LNCaP clone FGC (cell line): ENCODE results near the gene SERGEF.

Source experiments
- DNase-seq: peaks from one replicate; pipeline ENCODE4 v3.0.0-alpha.2; 2011; ENCODE audit warnings: low read depth
- H3K4me3 ChIP-seq: 2 replicates; pipeline ENCODE4 v1.5.1; 2011; ENCODE audit warnings: mild to moderate bottlenecking, low read depth, low read length, control low read depth
- CTCF ChIP-seq: IDR thresholded peaks from 2 replicates; pipeline ENCODE4 v1.5.1; 2012; ENCODE audit warnings: mild to moderate bottlenecking; ENCODE audit not compliant: control insufficient read depth, insufficient read depth; ENCODE audit errors: extremely low read depth

Gene SERGEF

GRCh38 chr11:17986711-17987220 lies 26.1 kb downstream of the SERGEF start:
- no peak overlapping the region for H3K4me3 ChIP-seq
- no peak for TF ChIP-seq CTCF
- DNase-seq: no peak

GRCh38 chr11:17986007-17986710 lies 26.7 kb downstream of the SERGEF start:
- no peak overlapping the region for H3K4me3 ChIP-seq
- DNase-seq: no peak
- TF ChIP-seq CTCF: no peak

- no peak overlapping the region for H3K4me3 ChIP-seq
- DNase-seq: peak; percentile 63
- no peak for TF ChIP-seq CTCF
Measured at GRCh38 chr11:17985517-17985916, 27.3 kb downstream of the SERGEF start.

- no peak overlapping the region for H3K4me3 ChIP-seq
- TF ChIP-seq CTCF: no peak
- no peak for DNase-seq
Measured at GRCh38 chr11:17983569-17983968, 29.3 kb downstream of the SERGEF start.

DNA sequence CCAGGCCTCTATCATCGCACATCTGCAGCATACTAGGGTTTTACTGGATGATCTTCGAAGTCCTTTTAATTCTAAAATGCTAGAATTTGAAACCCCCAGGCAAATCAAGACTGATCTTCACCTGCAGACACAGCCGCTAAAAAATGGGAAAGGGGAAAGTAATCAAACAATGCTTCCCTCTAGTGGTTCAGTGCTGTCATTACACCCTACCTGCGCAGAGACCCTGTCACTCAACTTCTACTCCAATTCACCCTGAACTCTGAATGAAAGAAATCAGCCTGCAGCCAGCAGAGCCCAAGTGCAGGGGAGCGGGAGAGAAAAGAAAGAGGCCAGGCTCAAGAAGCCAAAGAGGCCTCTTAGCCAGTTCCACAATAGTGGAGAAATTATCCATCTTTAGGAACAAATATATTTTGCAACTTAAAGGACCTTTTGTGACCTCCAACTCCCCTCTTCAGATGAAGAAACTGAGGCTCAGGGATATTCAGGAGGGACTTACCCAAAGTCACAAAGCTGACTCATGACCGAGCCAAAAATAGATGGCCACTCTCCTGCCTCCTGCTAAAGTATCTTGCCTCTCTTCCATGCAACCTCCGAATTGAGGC lies 33.0 kb downstream of the SERGEF start:
- TF ChIP-seq CTCF: peak; percentile 84
- no peak for DNase-seq

DNA sequence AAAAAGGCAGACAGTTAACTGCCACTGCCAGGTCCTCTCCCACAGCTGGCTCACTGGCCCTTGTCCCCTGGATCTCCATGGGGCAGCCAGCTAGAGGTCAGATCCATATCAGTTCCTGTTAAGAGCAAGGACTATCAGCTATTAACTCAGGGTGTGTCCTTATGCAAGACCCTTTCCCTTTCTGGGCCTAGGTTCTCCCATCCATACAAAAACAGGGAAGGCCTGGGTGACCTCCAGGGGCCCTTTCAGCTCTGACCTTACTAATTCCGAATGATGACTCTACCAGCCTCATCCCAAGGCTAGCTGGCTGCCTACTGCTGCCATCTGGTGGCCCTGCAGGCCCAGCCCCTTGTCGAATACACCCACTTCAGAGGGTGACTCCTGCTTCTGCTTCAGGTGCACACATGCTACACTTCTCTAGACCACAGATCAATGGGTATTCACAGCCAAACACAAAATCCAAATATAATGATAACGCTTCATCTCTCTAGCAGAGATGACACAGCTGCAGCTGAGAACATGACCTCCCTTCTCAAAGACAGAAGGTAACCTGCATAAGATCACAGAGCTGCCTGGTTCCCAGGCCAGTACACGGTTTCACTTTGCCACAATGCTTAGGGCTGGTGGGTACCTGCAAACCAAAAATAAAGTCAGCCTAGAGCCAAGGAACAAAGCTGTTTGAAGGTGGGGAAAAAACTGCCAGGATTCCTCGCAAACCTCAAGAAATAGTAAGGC lies 34.1 kb downstream of the SERGEF start:
- H3K4me3 ChIP-seq: no peak overlapping the region
- DNase-seq: peak; percentile 30
- peak; percentile 95 for TF ChIP-seq CTCF

More for the DNA sequence above, 33.0 kb downstream of the SERGEF start:
- no peak overlapping the region for H3K4me3 ChIP-seq
